ENCODE results near the gene QSER1. TPM values are rescaled to one million over a fixed set of nuclear protein-coding genes. Genes with fewer than 3 reads are reported as not detected.
"Not testable (repeated sequence)": the region's sequence is repeated elsewhere in the genome, so short reads cannot be mapped to it uniquely, and the experiment has no call there.

QSER1 gene
- total RNA-seq, 2 experiments from 2014 or later = 9.8 to 11.2 TPM

DNA sequence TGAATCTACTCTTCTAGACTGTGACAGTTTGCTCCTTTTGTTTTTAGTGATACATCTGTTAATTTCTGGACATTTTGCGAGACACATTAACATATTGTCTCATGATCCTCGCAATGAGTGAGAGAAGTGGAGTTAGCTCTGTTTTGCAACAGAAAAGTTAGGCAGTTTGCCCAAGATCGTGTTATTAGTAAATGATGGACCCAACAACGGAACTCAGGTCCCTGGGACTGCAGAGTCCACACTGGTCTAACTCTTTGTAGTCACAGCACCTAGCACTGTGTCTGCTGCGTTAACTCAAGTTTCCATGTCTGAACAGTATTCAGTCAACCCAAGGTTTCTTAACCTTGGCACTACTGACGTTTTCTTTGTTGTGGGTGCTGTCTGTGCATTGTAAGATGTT lies 126.2 kb downstream of the QSER1 start:
- Mint-ChIP-seq H3K4me3 (no peak overlapping the region), H3K27ac (no peak overlapping the region), H3K36me3 (ENCODE audit: low read depth) (no peaks in the 10 kb centered on the region), H3K9me3 (no peaks in the 10 kb centered on the region), H3K4me1 (peaks cover 13% of the 10 kb centered on the region), H3K27me3 (peaks cover 64% of the 10 kb centered on the region)
- POLR2A ChIA-PET = no interaction called here
- CTCF ChIA-PET = no interaction called here
- no peak for DNase-seq

DNA sequence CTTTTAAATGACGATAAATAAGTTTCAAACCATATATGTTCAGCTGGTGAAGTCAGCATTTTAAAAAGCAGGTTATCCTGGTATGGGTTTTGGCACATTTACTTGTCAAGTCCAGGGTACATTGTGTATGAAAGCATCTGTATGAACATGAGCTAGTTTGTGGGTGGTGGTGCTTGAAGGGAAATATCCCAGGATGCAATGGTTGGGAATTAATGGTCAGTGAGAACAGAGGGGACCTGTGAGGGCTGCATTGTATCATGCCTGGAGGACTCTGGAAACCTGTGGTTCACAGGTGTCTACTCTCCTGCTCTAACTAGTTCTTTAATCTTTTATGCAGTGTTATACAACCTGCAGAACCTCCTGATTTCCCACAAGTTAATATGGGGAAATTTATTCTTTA lies 128.9 kb downstream of the QSER1 start:
- DNase-seq = no peak
- Mint-ChIP-seq H3K4me1 (peaks cover under 1% of the 10 kb centered on the region), H3K9me3 (no peaks in the 10 kb centered on the region), H3K4me3 (no peak overlapping the region), H3K27me3 (peaks cover 62% of the 10 kb centered on the region), H3K36me3 (ENCODE audit: low read depth) (no peaks in the 10 kb centered on the region), H3K27ac (no peak overlapping the region)
- POLR2A ChIA-PET = interaction anchor here (4.0 kb wide), 1 partner anchor 18 kb away, joined by 20 read pairs; the partner anchor contains the start of gene TCP11L1
- CTCF ChIA-PET = interaction anchor here (1.0 to 1.1 kb wide), 2 partner anchors 23 to 39 kb away, joined by 3 read pairs; no protein-coding TSS in a partner anchor

DNA sequence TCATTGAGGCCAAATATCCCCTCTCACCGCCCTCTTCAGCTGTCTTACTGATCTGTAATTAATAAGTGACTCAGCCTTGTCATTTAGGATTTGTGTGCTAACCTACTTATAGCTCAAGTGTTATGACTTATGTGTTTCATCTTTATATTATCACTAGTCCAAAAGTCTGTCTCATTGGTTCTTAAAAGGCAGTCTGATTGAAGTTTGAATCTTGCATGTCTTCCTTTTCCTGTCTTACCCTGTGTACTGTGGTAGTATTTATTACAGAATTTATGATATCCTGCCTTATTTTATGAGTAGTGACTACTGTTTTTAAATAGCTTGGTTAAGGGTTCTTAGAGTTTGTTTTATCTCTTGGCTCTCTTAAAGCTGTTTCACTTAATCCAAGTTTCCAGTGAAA lies 129.3 kb downstream of the QSER1 start:
- H3K36me3 Mint-ChIP-seq (ENCODE audit: low read depth) = no peaks in the 10 kb centered on the region
- H3K4me3 Mint-ChIP-seq = no peak overlapping the region
- H3K27me3 Mint-ChIP-seq = peaks cover 61% of the 10 kb centered on the region
- CTCF ChIA-PET = interaction anchor here (1.1 to 1.4 kb wide), 2 partner anchors 18 to 39 kb away, joined by 3 to 4 read pairs; partner anchors contain the start of gene TCP11L1
- no peaks in the 10 kb centered on the region for H3K4me1 Mint-ChIP-seq
- no peak for DNase-seq
- no peak overlapping the region for H3K27ac Mint-ChIP-seq
- H3K9me3 Mint-ChIP-seq = no peaks in the 10 kb centered on the region
- POLR2A ChIA-PET = interaction anchor here (4.0 kb wide), 1 partner anchor 18 kb away, joined by 20 read pairs; the partner anchor contains the start of gene TCP11L1

DNA sequence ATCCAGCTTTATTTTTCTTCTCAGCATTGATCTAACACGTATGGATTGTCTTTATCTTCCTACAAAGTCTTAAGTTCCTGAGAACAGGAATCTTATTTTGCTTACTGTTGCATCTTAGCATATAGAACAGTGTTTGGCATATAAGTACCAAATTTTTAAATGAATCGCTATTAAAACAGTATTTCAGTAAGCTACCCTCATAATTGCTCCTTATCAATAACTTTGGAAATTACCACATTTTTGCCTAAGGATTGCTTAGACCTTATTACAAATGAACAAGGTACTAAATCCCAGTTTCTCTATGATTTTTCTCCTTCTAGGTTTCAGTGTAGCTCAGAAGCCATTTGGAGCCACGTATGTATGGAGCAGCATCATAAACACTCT lies 132.7 kb downstream of the QSER1 start:
- CTCF ChIA-PET = interaction anchor here (1.0 kb wide), 1 partner anchor 14 kb away, joined by 3 read pairs; the partner anchor contains the start of gene TCP11L1
- Mint-ChIP-seq H3K4me3 (no peak overlapping the region), H3K27ac (no peak overlapping the region), H3K27me3 (peaks cover 44% of the 10 kb centered on the region), H3K36me3 (ENCODE audit: low read depth) (no peaks in the 10 kb centered on the region), H3K4me1 (no peaks in the 10 kb centered on the region), H3K9me3 (no peaks in the 10 kb centered on the region)
- no peak for DNase-seq
- POLR2A ChIA-PET = interaction anchor here (1.2 to 2.1 kb wide), 2 partner anchors 8 to 14 kb away, joined by 3 to 7 read pairs; partner anchors contain the start of gene TCP11L1

DNA sequence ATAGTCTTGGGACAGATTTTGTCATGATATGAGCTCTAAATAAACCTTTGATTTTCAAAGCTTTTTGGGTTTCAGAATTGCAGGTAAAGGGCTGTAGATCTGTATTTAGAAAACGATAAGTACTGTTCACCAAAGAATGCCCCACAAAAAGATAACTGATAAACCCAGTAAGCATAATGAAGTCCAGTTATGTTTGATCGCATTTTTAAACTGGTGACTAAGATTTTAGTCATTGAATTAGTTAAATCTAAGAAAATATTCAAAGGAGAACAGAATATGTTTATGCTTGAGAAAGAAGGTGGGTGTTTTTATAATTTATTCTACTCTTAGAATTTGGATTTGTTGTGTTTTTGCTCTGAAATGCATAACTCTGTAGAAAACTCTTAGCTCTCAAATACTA lies 134.6 kb downstream of the QSER1 start:
- ChIA-PET CTCF (interaction anchor here (1.2 kb wide), 1 partner anchor 38 kb away, joined by 4 read pairs; no protein-coding TSS in a partner anchor), POLR2A (interaction anchor here (1.2 kb wide), 1 partner anchor 12 kb away, joined by 4 read pairs; the partner anchor contains the start of gene TCP11L1)
- no peak for DNase-seq
- Mint-ChIP-seq H3K36me3 (ENCODE audit: low read depth) (no peaks in the 10 kb centered on the region), H3K27me3 (peaks cover 45% of the 10 kb centered on the region), H3K4me3 (no peak overlapping the region), H3K4me1 (no peaks in the 10 kb centered on the region), H3K9me3 (no peaks in the 10 kb centered on the region), H3K27ac (no peak overlapping the region)

DNA sequence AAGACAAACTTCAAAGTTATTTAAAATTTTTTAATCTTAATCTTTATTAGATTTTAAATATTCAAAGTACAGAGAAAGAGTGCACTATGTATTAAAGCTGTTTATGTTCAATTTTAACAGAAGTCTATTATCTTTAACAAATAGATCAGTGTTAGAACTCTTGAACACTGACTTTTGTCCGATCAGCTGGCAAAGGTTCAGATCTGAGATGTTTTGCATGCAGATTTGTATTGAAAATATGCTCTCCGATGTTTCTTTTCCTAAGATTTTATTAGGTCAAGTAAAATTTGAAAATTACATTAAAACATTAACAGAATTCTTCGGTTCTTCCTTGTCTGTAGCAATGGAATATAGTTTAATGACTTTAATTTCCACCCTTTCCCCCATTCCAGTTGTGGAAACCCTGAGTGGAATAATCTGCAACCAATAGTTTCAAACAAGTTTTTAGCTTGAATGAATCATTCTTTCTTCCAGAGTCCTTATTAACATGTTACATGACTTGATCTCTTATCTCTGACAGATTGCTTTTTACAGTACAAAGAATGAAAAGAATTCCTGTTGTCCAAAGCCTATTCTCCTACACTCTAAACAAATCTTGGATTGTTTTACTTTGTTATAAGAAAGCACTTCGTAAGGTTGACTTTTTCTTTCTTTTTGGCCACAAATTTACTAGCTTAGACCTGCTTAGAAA lies 135.4 kb downstream of the QSER1 start:
- POLR2A ChIA-PET = interaction anchor here (1.2 kb wide), 1 partner anchor 11 kb away, joined by 4 read pairs; the partner anchor contains the start of gene TCP11L1

DNA sequence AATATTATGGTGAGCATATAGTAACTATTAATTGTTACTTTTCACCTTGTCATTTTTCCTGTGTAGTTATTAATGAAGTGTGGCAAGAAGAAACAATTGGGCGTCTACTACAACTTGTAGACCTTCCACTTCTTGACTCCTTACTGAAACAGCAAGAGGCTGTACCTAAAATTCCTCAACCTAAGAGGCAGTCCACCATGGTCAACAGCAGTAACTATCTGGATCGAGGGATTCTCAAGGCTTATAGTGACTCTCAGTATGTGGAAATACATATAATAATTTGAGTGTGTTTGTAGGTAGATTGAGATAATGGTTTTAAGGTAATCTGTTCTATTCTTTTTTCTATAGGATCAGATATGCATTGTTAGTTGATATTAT lies 135.9 kb downstream of the QSER1 start:
- H3K27me3 Mint-ChIP-seq = peaks cover 51% of the 10 kb centered on the region
- DNase-seq = no peak

More for the DNA sequence above, 135.4 kb downstream of the QSER1 start:
- Mint-ChIP-seq H3K4me1 (no peaks in the 10 kb centered on the region), H3K9me3 (no peaks in the 10 kb centered on the region), H3K27me3 (peaks cover 49% of the 10 kb centered on the region), H3K4me3 (no peak overlapping the region), H3K27ac (no peak overlapping the region), H3K36me3 (ENCODE audit: low read depth) (no peaks in the 10 kb centered on the region)
- CTCF ChIA-PET = interaction anchor here (1.2 kb wide), 1 partner anchor 37 kb away, joined by 4 read pairs; no protein-coding TSS in a partner anchor
- no peak for DNase-seq

DNA sequence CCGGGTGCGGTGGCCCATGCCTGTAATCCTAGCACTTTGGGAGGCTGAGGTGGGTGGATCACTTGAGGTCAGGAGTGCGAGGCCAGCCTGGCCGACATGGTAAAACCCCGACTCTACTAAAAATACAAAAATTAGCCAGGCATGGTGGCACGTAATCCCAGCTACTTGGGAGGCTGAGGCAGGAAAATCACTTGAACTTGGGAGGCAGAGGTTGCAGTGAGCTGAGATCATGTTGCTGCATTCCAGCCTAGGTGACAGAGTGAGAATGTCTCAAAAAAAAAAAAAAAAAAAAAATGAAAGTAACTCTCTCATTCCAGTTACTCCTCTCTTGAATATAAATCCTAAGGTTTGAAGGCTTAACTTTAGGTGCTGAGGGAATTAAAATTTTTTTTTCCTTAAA lies 136.6 kb downstream of the QSER1 start:
- POLR2A ChIA-PET; CTCF ChIA-PET; H3K4me1 Mint-ChIP-seq; H3K9me3 Mint-ChIP-seq; DNase-seq; H3K4me3 Mint-ChIP-seq; H3K27ac Mint-ChIP-seq; H3K36me3 Mint-ChIP-seq (ENCODE audit: low read depth): not testable (repeated sequence)
- peaks cover 55% of the 10 kb centered on the region for H3K27me3 Mint-ChIP-seq

More for the DNA sequence above, 135.9 kb downstream of the QSER1 start:
- no peak overlapping the region for H3K27ac Mint-ChIP-seq
- H3K9me3 Mint-ChIP-seq = no peaks in the 10 kb centered on the region
- POLR2A ChIA-PET = no interaction called here
- no peak overlapping the region for H3K4me3 Mint-ChIP-seq
- CTCF ChIA-PET = no interaction called here
- H3K4me1 Mint-ChIP-seq = no peaks in the 10 kb centered on the region
- H3K36me3 Mint-ChIP-seq (ENCODE audit: low read depth) = no peaks in the 10 kb centered on the region

Other genes with a start within 250 kb of the QSER1 start
- gene CCDC73, start 98.1 kb upstream of the QSER1 start, total RNA-seq = not detected
- under 1 TPM; 0.50 to 0.53 TPM for gene PRRG4, start 62.9 kb upstream of the QSER1 start, total RNA-seq
- gene DEPDC7, start 123.1 kb downstream of the QSER1 start, total RNA-seq = 1 to 10 TPM; 1.1 TPM
- gene TCP11L1, start 146.8 kb downstream of the QSER1 start, total RNA-seq = 10 to 100 TPM; 17.6 to 19.0 TPM

Data from activated CD4-positive, alpha-beta memory T cell treated with anti-CD3 and anti-CD28 coated beads, Interleukin-2, amount 10 ng/mL, durations not matched to agents 7 days and 5 days (primary cell).